ENCODE measurements around the gene CD19. TPM values are rescaled to one million over a fixed set of nuclear protein-coding genes. Genes with fewer than 3 reads are reported as not detected.
"Not testable (repeated sequence)": the region's sequence is repeated elsewhere in the genome, so short reads cannot be mapped to it uniquely, and the experiment has no call there.

CD19 gene
- total RNA-seq, 2 experiments from 2014 or later: not detected

DNA sequence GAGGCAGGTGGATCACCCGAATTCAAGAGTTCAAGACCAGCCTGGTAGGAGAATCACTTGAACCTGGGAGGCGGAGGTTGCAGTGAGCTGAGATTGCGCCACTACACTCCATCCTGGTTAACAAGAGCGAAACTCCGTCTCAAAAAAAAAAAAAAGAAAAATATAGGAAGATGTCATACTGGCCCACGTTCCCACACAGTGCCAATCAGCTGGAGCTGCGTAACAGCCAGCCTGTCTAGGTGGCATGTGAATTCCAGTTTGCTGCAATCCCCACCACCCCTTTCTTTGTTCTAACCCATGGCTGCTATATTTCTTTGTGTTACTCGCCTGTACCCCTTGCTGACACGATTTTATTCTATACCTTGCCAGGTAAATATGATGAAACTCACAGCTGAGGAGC, 26.4 kb downstream of the CD19 start:
- peaks cover 12% of the 10 kb centered on the region for H3K4me1 Mint-ChIP-seq
- CTCF ChIA-PET: interaction anchor here (1.2 kb wide), 1 partner anchor 13 kb away, joined by 4 read pairs; no protein-coding TSS in a partner anchor
- peaks cover 50% of the 10 kb centered on the region for H3K36me3 Mint-ChIP-seq
- no peak for DNase-seq
- H3K27ac Mint-ChIP-seq: no peak overlapping the region
- ATAC-seq: no peak
- H3K27me3 Mint-ChIP-seq: no peaks in the 10 kb centered on the region
- H3K9me3 Mint-ChIP-seq (ENCODE audit: low read depth): no peaks in the 10 kb centered on the region
- H3K4me3 Mint-ChIP-seq: no peak overlapping the region

DNA sequence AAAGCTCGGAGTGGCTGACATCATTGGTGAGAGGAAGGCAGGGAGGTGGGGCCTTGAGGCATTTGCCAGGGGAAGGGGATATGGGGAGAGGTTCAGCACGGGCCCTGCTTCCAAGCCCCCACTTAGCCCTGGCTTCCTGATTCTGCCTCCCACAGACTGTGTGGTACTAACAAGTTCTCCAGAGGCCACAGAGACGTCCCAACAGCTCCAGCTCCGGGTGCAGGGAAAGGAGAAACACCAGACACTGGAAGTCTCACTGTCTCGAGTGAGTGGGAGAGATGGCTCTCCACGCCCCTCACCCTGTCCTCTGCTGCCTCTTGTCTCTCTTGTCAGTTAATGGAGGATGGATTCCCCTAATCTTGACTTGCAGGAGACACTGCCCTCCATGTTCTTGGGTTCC, 27.1 kb downstream of the CD19 start:
- DNase-seq: no peak
- Mint-ChIP-seq H3K27ac (no peak overlapping the region), H3K27me3 (no peaks in the 10 kb centered on the region), H3K4me1 (peaks cover 7% of the 10 kb centered on the region), H3K9me3 (ENCODE audit: low read depth) (no peaks in the 10 kb centered on the region), H3K36me3 (peaks cover 49% of the 10 kb centered on the region), H3K4me3 (no peak overlapping the region)
- CTCF ChIA-PET: interaction anchor here (1.2 kb wide), 1 partner anchor 14 kb away, joined by 4 read pairs; no protein-coding TSS in a partner anchor
- no peak for ATAC-seq

DNA sequence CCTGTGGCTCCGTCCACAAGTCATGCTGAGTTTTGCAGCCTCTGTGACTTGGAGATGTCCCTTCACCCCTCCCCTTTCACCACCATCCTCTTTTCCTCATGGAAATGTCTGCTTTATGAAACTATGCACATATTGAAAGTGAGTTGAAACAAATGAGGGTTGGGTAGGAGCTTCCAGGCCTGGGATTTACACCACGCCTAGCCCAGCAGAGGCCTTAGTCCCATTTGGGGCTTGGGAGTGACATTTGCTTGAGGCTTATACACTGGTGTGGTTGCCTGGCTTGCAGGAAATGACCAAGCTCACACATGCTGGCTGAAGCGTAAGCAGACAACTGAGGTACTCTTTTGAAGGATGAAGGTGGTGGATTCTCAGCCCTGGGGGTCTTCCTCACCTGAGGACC, 32.3 kb downstream of the CD19 start:
- H3K9me3 Mint-ChIP-seq (ENCODE audit: low read depth): no peaks in the 10 kb centered on the region
- H3K4me3 Mint-ChIP-seq: no peak overlapping the region
- no peaks in the 10 kb centered on the region for H3K27me3 Mint-ChIP-seq
- CTCF ChIA-PET: interaction anchor here (1.0 kb wide), 1 partner anchor 10 kb away, joined by 6 read pairs; no protein-coding TSS in a partner anchor
- no peak for ATAC-seq
- no peak overlapping the region for H3K27ac Mint-ChIP-seq
- DNase-seq: no peak
- peaks cover 40% of the 10 kb centered on the region for H3K36me3 Mint-ChIP-seq
- no peaks in the 10 kb centered on the region for H3K4me1 Mint-ChIP-seq

DNA sequence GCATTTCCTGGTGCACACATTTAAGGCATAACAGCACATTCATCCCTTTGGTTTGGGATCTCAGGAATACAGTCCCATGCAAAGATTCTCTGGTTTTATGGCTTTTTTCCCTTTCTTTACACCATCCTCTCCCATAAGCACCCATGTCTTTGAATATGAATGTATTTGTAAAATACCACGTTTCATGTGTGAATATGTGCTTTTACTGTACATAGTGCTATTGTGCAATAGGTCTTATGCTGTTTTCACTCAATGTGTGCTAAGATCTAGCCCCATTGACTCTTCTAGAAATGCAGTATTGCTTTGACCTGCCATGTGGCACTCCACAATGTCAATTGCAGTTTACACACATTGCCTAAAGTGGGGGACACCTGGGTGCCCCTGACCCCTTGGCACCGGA, 32.7 kb downstream of the CD19 start:
- Mint-ChIP-seq H3K27ac (no peak overlapping the region), H3K9me3 (ENCODE audit: low read depth) (no peaks in the 10 kb centered on the region), H3K4me1 (no peaks in the 10 kb centered on the region), H3K36me3 (peaks cover 40% of the 10 kb centered on the region), H3K4me3 (no peak overlapping the region), H3K27me3 (no peaks in the 10 kb centered on the region)
- DNase-seq (no peak), ATAC-seq (no peak)
- CTCF ChIA-PET: interaction anchor here (1.0 kb wide), 1 partner anchor 9 kb away, joined by 6 read pairs; no protein-coding TSS in a partner anchor

DNA sequence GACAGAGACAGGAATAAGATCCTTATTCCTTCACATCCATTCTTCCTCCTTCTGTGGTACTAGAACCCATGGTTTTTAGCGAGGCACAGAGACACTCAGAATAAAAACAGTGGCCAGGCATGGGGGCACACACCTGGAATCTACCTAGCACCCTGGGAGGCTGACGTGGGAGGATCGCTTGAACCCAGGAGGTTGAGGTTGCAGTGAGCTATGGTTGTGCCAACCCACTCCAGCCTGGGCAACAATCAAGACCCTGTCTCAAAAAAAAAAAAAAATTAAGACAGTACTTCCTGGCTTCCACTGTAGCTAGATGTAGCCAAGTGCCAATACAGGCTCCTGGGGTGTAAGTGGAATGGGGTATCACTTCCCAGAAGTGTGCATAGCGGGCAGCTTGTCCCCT, 35.4 kb downstream of the CD19 start:
- Mint-ChIP-seq H3K27ac (no peak overlapping the region), H3K4me3 (no peak overlapping the region), H3K27me3 (no peaks in the 10 kb centered on the region), H3K4me1 (no peaks in the 10 kb centered on the region), H3K9me3 (ENCODE audit: low read depth) (no peaks in the 10 kb centered on the region), H3K36me3 (peaks cover 26% of the 10 kb centered on the region)
- DNase-seq (no peak), ATAC-seq (no peak)
- CTCF ChIA-PET: interaction anchor here (2.0 kb wide), 1 partner anchor 11 kb away, joined by 8 read pairs; no protein-coding TSS in a partner anchor

DNA sequence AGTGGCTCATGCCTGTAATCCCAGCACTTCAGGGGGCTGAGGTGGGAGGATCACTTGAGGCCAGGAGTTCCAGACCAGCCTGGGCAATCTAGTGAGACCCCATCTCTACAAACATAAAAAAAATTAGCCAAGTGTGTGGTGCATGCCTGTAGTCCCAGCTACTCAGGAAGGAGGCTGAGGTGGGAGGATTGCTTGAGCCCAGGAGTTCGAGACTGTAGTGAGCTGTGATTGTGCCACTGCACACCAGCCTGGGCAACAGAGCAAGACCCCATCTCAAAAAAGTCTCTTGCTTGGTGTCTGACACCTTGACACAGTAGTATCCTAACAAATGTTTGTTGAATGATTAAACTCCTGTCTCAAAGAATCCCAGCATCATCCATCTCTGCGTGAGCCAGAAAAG, 37.9 kb downstream of the CD19 start:
- DNase-seq; H3K27ac Mint-ChIP-seq; ATAC-seq; H3K36me3 Mint-ChIP-seq; H3K4me3 Mint-ChIP-seq; H3K27me3 Mint-ChIP-seq; CTCF ChIA-PET; H3K9me3 Mint-ChIP-seq (ENCODE audit: low read depth): not testable (repeated sequence)
- H3K4me1 Mint-ChIP-seq: peaks cover 10% of the 10 kb centered on the region

DNA sequence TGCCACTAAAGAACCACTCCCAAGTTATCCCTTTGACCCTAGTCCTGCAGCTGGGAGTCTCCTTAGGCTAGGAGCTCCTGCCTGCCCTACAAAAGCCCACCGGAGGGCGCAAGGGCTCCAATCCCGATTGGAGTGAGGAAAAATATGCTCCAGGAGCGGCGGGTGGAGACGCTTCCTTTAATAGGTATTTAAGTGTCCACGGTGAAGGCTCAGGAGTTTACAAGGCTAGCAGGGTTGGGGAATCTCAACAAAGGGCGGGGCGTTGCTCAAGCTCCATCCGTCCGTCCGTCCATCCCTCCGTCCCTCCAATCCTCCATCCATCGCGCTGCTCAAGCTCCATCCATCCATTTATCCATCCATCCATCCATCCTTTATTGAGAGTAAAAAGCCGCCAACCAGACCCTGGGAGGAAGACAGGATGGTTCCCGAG, 42.3 kb downstream of the CD19 start:
- CTCF ChIA-PET: interaction anchor here (0.7 to 1.9 kb wide), 20 partner anchors 9 to 152 kb away, joined by 3 to 16 read pairs (median 4); partner anchors contain the start of genes ATXN2L, LAT, NFATC2IP and TUFM
- Mint-ChIP-seq H3K4me3 (peak overlapping the region; percentile 95), H3K36me3 (peaks cover 3% of the 10 kb centered on the region), H3K4me1 (peaks cover 28% of the 10 kb centered on the region), H3K27me3 (no peaks in the 10 kb centered on the region), H3K9me3 (ENCODE audit: low read depth) (no peaks in the 10 kb centered on the region), H3K27ac (peak overlapping the region; percentile 91)
- DNase-seq (peak; percentile 57), ATAC-seq (peak; percentile 18)

DNA sequence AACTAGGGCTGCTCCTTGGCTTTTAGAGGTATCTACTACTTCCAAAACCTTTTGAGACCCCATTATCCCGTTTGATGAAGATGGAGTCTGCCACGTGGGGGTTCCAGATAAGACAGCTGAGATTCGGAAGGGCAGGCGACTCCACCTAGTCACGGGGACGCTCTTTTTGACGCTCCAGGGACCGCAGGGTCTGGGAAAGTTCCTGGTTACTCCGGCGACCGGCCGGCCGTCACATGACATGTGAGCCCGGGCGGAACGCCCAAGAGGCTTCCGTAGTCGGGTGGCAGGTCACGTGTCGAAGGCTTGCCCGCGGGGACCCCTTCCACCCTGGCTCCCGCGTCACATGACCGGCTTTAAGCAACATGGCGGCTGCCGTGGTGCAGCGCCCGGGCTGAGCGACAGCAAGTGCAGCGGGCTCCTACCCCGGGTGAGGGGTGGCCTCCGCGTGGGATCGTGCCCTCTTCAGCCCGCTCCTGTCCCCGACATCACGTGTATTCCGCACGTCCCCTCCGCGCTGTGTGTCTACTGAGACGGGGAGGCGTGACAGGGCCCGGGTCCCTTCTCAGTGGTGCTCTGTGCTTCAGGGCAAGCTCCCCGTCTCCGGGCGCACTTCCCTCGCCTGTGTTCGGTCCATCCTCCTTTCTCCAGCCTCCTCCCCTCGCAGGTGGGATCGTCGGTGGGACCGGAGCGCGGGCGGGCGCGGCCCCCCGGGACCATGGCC, 42.8 kb downstream of the CD19 start, which contains the start of gene SPNS1:
TSS of gene SPNS1 (plus strand) at position 342 of the 721 bp plus-strand sequence. CDS start at position 716, 374 bp downstream.
- peak within 1 kb of the TSS; percentile 95 for H3K4me3 Mint-ChIP-seq
- ATAC-seq: peak; percentile 97
- no peaks in the 10 kb centered on the region for H3K9me3 Mint-ChIP-seq (ENCODE audit: low read depth)
- CTCF ChIA-PET: interaction anchor here (1.0 to 1.9 kb wide), 14 partner anchors 9 to 152 kb away, joined by 3 to 16 read pairs (median 5); partner anchors contain the start of genes ATXN2L and LAT
- DNase-seq: peak; percentile 98
- peaks cover 28% of the 10 kb centered on the region for H3K4me1 Mint-ChIP-seq
- H3K36me3 Mint-ChIP-seq: peaks cover 3% of the 10 kb centered on the region
- H3K27me3 Mint-ChIP-seq: no peaks in the 10 kb centered on the region
- peak within 1 kb of the TSS; percentile 91 for H3K27ac Mint-ChIP-seq

DNA sequence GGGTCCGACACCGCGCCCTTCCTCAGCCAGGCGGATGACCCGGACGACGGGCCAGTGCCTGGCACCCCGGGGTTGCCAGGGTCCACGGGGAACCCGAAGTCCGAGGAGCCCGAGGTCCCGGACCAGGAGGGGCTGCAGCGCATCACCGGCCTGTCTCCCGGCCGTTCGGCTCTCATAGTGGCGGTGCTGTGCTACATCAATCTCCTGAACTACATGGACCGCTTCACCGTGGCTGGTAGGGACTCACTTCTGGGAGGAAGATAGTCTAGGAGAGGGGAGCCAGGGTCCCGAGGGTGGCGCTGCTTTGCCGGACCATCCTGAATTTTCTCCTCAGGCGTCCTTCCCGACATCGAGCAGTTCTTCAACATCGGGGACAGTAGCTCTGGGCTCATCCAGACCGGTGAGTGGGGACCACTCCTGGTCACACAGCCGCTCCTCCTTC, 43.4 kb downstream of the CD19 start:
- Mint-ChIP-seq H3K36me3 (peaks cover 3% of the 10 kb centered on the region), H3K9me3 (ENCODE audit: low read depth) (no peaks in the 10 kb centered on the region), H3K4me1 (peaks cover 28% of the 10 kb centered on the region), H3K27ac (peak overlapping the region; percentile 91), H3K4me3 (peak overlapping the region; percentile 95), H3K27me3 (no peaks in the 10 kb centered on the region)
- CTCF ChIA-PET: interaction anchor here (0.7 to 1.1 kb wide), 4 partner anchors 11 to 99 kb away, joined by 3 to 6 read pairs (median 4); partner anchors contain the start of gene LAT
- DNase-seq (no peak), ATAC-seq (peak; percentile 10)

DNA sequence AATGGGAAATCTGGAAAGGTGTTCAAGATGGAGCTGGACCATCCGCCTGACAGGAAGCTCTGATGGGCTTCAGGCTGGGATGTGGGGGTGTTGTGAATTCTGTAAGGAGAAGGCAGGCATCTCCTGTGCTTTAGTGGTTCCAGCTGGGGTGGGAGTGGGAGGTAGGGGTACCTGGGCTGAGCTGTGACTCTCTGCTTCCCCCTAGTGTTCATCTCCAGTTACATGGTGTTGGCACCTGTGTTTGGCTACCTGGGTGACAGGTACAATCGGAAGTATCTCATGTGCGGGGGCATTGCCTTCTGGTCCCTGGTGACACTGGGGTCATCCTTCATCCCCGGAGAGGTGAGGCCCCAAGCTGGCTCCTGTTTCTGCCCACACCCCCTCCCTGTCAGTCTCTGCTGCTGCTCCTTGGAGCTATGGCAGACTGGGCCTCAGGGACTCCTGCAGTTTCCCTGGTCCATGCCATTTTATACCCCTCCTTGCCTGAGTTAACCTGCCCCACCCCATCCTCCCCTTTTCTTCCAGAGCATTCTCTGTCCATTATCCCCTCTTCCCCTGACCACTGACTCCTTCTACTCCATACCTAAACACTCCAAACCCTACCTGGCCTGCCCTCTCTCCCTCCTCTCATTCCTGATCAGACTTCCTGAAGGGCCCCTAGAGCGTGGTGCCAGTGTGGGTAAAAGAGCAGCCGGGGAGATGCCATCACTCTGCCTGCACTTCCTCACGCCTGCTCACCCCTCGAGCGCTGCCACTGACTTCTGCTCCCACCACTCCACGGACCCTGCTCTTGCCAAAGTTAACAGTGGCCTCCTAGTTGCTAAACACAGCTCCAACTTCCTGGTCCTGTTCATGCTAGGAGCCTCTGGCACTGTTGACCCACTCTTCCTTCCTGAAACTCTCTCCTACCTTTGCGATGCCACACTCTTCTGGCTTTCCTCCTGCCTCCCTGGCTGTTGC, 46.2 kb downstream of the CD19 start:
- no peaks in the 10 kb centered on the region for H3K27me3 Mint-ChIP-seq
- H3K36me3 Mint-ChIP-seq: peaks cover 24% of the 10 kb centered on the region
- CTCF ChIA-PET: interaction anchor here (0.8 to 3.2 kb wide), 11 partner anchors 9 to 150 kb away, joined by 3 to 27 read pairs (median 4); partner anchors contain the start of gene LAT
- DNase-seq (no peak), ATAC-seq (no peak)
- H3K4me1 Mint-ChIP-seq: peaks cover 28% of the 10 kb centered on the region
- no peaks in the 10 kb centered on the region for H3K9me3 Mint-ChIP-seq (ENCODE audit: low read depth)
- peak overlapping the region; percentile 56 for H3K27ac Mint-ChIP-seq
- H3K4me3 Mint-ChIP-seq: no peak overlapping the region

DNA sequence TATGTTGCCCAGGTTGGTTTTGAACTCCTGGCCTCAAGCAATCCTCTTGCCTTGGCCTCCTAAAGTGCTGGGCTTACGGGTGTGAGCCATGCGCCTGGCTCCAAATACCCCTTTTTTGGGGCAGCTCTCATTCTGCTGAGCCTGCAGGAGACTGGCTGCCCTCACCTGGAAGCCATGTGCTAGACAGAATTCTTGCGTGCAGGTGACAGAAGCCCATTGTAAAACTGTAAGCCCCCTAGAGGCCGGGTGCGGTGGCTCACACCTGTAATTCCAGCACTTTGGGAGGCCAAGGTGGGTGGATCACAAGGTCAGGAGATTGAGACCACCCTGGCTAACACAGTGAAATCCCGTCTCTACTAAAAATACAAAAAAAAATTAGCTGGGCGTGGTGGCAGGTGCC, 48.6 kb downstream of the CD19 start:
- not testable (repeated sequence) for H3K9me3 Mint-ChIP-seq (ENCODE audit: low read depth); ATAC-seq; H3K4me3 Mint-ChIP-seq; H3K27ac Mint-ChIP-seq; H3K27me3 Mint-ChIP-seq; DNase-seq
- peaks cover 34% of the 10 kb centered on the region for H3K4me1 Mint-ChIP-seq
- CTCF ChIA-PET: interaction anchor here (1.2 to 1.3 kb wide), 2 partner anchors 34 to 48 kb away, joined by 3 read pairs; no protein-coding TSS in a partner anchor
- H3K36me3 Mint-ChIP-seq: peaks cover 33% of the 10 kb centered on the region

DNA sequence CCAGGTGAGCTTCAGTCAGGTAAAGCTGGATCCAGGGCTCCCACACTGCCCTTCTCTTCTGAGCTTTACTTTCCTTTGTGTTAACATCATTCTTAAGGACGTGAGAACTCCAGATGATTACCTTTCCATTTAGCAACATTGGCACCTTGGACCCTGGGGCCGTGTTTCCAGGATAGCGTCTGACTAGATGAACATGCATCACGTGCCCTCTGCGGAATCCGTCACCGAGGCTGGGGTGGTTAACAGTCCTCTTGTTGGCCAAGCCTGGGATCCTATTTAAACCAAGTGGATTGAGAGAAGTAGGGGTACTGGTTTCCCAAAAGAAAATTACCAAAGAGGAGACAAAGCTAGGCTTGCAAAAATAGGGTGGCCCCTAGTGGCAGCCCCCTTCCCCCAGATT, 49.2 kb downstream of the CD19 start:
- CTCF ChIA-PET: interaction anchor here (1.2 to 1.3 kb wide), 2 partner anchors 33 to 48 kb away, joined by 3 read pairs; no protein-coding TSS in a partner anchor
- ATAC-seq: no peak
- no peaks in the 10 kb centered on the region for H3K27me3 Mint-ChIP-seq
- no peak for DNase-seq
- no peaks in the 10 kb centered on the region for H3K9me3 Mint-ChIP-seq (ENCODE audit: low read depth)
- no peak overlapping the region for H3K4me3 Mint-ChIP-seq
- H3K27ac Mint-ChIP-seq: no peak overlapping the region
- H3K4me1 Mint-ChIP-seq: peaks cover 28% of the 10 kb centered on the region
- peaks cover 38% of the 10 kb centered on the region for H3K36me3 Mint-ChIP-seq

DNA sequence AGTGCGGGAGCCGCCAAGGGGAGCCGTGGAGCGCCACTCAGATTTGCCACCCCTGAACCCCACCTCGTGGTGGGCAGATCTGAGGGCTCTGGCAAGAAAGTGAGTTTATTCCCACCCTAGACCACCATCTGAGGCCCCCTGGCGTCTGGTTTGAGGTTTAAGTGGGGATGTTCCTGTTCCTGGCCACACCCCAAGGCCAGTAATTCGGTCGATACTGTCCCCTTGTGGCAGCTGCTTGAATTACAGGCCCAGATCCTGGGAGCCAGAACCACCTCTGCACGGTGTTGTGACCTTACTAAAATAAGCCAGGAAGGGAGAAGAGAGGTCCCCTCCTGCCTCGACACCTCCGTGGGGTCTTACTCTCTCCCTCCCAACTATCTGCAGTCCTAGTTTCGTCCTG, 49.7 kb downstream of the CD19 start:
- H3K36me3 Mint-ChIP-seq: peaks cover 44% of the 10 kb centered on the region
- ATAC-seq: no peak
- CTCF ChIA-PET: interaction anchor here (0.6 kb wide), 1 partner anchor 90 kb away, joined by 3 read pairs; no protein-coding TSS in a partner anchor
- H3K4me3 Mint-ChIP-seq: no peak overlapping the region
- DNase-seq: peak; percentile 61
- no peak overlapping the region for H3K27ac Mint-ChIP-seq
- H3K4me1 Mint-ChIP-seq: peaks cover 26% of the 10 kb centered on the region
- H3K27me3 Mint-ChIP-seq: no peaks in the 10 kb centered on the region
- no peaks in the 10 kb centered on the region for H3K9me3 Mint-ChIP-seq (ENCODE audit: low read depth)
